Nephron (organoid): ENCODE measurements around the gene TEKT2.

ENCODE experiments used
- H3K27ac Mint-ChIP-seq, 3 experiments: 2 replicates each; pipeline ENCODE4 v1.8.0; 2020; ENCODE audit warnings: mixed read lengths in 3 of 3, mild to moderate bottlenecking in 2 of 3, moderate library complexity in 1 of 3
- H3K27me3 Mint-ChIP-seq: 2 replicates; pipeline ENCODE4 v1.8.0; 2021; ENCODE audit warnings: low read depth, mild to moderate bottlenecking, moderate library complexity, mixed read lengths
- H3K36me3 Mint-ChIP-seq: 2 replicates; pipeline ENCODE4 v1.8.0; 2020; ENCODE audit warnings: low read depth, mixed read lengths
- H3K4me1 Mint-ChIP-seq: 2 replicates; pipeline ENCODE4 v1.8.0; 2020; ENCODE audit warnings: mixed read lengths
- H3K4me3 Mint-ChIP-seq, 3 experiments: 2 replicates each; pipeline ENCODE4 v1.8.0; 2020; ENCODE audit warnings: mild to moderate bottlenecking in 3 of 3, mixed read lengths in 3 of 3, moderate library complexity in 2 of 3
- H3K9me3 Mint-ChIP-seq: 2 replicates; pipeline ENCODE4 v1.8.0; 2020; ENCODE audit warnings: mixed read lengths
- TF ChIP-seq, protein P1 (sequence below), 3 experiments: fragments of 200-600 bp; sonication (generic); IDR thresholded peaks; one replicate each; pipeline ENCODE4 v1.5.0; 2021; ENCODE audit warnings: antibody characterized with exemption in 3 of 3; ENCODE audit not compliant: unreplicated experiment in 3 of 3

TEKT2 gene

DNA sequence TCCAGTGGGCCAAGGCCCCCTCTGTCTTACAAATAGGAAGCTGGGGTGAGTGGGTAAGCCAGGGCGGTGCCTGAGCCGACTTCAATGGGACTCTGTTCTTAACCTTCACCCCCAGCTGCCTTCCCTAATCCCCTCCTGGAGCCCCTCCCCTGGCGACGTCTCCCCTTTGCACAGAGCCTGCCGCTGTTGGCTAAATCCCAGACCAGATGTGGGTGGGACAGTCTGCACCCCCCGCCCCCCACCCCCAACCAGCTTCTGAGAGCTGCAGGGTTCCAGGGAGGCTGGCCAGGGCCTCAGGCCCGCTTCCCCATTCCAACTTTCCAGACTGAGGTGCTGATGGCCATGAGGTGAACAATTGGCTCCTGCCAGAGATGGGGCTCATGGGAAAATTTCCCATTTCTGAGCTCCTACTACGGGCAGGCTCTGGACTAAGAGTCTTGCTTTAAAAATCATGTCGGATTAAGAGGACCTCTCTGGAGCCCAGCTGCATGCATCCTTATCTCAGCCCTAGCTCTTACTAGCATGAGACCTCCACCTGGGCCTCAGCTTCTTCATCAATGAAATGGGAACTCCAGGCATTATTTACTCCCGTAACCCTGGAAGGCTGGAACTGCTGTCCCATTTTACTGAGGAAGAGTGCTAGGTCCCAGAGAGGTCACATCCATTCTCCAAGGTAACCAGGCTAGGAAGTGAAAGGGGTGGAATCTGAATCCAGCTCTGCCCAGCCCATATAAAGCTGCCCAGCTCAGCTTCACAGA, 34.7 kb downstream of the TEKT2 start:
- H3K9me3 Mint-ChIP-seq, result no peaks in the 10 kb centered on the region
- H3K27me3 Mint-ChIP-seq, result peaks cover 20% of the 10 kb centered on the region
- peaks cover 44% of the 10 kb centered on the region for H3K4me1 Mint-ChIP-seq
- H3K4me3 Mint-ChIP-seq, result no peak overlapping the region
- no peaks in the 10 kb centered on the region for H3K36me3 Mint-ChIP-seq
- TF ChIP-seq, protein P1, sequence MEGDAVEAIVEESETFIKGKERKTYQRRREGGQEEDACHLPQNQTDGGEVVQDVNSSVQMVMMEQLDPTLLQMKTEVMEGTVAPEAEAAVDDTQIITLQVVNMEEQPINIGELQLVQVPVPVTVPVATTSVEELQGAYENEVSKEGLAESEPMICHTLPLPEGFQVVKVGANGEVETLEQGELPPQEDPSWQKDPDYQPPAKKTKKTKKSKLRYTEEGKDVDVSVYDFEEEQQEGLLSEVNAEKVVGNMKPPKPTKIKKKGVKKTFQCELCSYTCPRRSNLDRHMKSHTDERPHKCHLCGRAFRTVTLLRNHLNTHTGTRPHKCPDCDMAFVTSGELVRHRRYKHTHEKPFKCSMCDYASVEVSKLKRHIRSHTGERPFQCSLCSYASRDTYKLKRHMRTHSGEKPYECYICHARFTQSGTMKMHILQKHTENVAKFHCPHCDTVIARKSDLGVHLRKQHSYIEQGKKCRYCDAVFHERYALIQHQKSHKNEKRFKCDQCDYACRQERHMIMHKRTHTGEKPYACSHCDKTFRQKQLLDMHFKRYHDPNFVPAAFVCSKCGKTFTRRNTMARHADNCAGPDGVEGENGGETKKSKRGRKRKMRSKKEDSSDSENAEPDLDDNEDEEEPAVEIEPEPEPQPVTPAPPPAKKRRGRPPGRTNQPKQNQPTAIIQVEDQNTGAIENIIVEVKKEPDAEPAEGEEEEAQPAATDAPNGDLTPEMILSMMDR (IDR thresholded peaks at IDR 0.05; ENCODE audit: unreplicated experiment in 3 of 3), result no peak
- H3K27ac Mint-ChIP-seq, result no peak overlapping the region

DNA sequence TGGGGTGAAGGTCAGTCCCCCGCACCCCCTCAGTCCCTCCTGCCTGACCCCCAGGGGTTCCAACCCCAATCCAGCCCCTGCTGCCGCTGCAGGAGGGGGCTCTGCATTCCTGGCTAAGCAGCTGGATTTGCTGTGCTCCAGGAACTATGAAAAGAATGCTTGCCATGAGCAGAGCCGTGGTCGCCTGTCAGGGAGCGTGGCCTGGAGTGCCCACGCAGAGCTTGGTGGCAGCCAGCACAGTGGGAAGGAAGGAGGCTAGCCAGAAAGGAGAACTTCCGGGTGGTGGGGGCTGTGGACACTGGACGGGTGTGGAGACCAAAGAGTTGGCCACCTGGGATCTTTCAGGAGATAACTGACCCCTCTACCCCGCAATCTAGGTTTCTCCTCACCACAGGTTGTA, 35.6 kb downstream of the TEKT2 start:
- TF ChIP-seq, protein P1 (IDR thresholded peaks at IDR 0.05; ENCODE audit: unreplicated experiment in 3 of 3), result no peak
- no peaks in the 10 kb centered on the region for H3K9me3 Mint-ChIP-seq
- H3K27ac Mint-ChIP-seq, result peak overlapping the region in 1 of 3 experiments; percentile 72
- H3K27me3 Mint-ChIP-seq, result peaks cover 27% of the 10 kb centered on the region
- H3K4me3 Mint-ChIP-seq, result peak overlapping the region in 1 of 3 experiments; percentile 48
- peaks cover 52% of the 10 kb centered on the region for H3K4me1 Mint-ChIP-seq
- no peaks in the 10 kb centered on the region for H3K36me3 Mint-ChIP-seq

DNA sequence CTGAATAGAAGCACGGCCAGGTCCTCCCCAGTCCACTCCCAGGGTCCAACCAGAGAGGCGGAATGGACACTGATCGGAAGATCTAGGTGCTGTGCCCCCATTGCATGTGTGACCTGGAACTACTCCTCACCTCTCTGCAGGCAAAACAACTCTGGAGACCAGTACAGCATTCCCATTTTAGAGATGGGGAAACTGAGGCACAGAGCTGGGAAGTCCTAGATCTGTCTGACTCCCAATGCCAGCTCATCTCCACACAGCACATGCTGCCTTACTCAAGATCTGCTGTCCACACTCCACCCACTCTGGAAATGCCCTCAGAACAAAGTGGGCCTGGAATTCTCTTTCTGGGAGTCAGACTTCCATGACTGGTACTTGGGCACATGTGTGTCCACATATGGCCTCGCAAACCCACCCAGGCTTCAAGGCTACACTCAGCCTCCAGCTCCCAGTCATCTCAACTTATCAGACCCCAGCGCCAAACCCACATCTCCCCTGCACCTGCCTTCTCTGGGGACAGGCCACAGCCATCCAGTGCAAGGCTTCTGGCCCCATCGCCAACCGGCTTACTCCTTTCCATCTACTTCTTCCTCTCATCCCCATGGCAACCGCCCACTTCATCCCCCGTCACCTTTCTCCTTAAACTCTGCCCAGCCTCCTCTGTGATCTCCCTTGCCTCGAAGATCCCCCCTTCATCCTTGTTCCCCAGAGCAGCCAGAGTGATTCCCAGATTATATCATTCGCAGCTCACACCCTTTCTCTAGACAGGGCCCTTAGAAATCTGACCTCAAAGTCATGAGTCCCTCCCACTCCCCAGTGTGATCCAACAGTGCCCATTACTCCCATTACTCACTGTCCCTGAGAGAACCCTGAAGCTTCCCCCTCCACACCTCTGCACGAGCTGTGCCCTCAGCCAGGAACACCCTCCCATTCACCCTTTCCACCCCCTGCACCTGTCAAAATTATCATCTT, 38.5 kb downstream of the TEKT2 start:
- Mint-ChIP-seq H3K9me3 (no peaks in the 10 kb centered on the region), H3K4me3 (peak overlapping the region in 2 of 3 experiments; percentile 4 to 8), H3K36me3 (no peaks in the 10 kb centered on the region), H3K4me1 (peaks cover 55% of the 10 kb centered on the region), H3K27me3 (peaks cover 33% of the 10 kb centered on the region), H3K27ac (peak overlapping the region in 2 of 3 experiments; percentile 31 to 74)
- TF ChIP-seq, protein P1 (IDR thresholded peaks at IDR 0.05; ENCODE audit: unreplicated experiment in 3 of 3), result no peak

DNA sequence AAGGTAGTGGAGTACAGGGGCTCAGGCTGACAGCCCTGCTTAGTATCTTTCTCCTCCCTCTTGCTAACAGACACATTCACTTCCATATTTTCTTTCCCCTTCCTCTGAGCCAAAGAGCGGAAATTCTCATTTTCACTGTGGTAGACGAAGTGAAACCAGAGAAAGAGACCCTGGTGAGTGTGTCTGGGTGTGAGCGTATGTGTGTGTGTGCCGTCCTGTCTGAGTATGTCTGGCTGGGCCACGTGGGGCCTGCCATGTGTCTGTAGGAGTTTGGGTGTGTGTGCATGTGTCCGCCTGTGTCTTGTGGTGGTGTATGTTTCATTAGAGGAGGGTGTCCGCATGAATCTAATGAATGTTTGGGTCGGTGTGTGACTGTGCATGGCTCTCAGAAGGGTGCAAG, 39.5 kb downstream of the TEKT2 start:
- Mint-ChIP-seq H3K27ac (peak overlapping the region; percentile 74 to 89 (median 75)), H3K4me1 (peaks cover 58% of the 10 kb centered on the region), H3K4me3 (peak overlapping the region; percentile 49 to 65 (median 54)), H3K36me3 (no peaks in the 10 kb centered on the region), H3K9me3 (no peaks in the 10 kb centered on the region), H3K27me3 (peaks cover 37% of the 10 kb centered on the region)
- TF ChIP-seq, protein P1 (IDR thresholded peaks at IDR 0.05; ENCODE audit: unreplicated experiment in 3 of 3), result no peak

DNA sequence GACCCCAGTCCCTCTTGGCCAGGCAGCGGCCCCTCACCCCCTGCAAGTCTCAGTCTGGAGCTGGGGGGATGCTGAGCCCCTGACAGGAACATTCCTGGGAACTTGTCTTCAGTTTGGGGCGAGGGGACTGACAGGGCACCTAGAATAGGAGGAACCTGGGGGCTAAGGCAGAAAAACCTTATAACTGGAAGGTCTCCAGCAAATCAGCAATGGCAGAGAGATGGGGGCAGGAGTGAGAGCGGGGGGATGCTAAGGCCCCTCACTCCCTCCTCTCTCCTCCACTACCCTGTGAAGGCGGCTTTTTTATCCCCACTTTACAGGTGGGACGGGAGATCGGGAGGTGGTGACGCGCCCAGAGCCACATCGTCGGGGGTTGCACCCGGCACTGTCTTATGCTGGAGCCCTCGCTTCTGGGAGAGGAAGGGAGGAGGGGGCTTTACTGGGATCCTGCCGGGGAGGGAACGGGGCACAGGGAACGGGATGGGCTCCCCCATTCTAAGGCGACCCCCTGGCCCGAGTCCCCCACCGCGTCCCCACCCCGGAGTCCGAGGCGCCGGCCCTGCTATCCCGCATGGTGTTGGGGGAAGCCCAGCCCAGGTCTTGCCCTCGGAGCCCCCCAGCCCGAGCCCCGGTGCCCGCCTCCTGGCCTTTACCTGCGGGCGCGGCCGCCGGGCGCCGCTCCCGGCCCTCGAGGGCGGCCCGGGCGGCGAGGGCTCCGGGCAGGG, 40.7 kb downstream of the TEKT2 start:
- H3K36me3 Mint-ChIP-seq, result no peaks in the 10 kb centered on the region
- H3K4me3 Mint-ChIP-seq, result peak overlapping the region; percentile 74 to 75 (median 74)
- peaks cover 46% of the 10 kb centered on the region for H3K27me3 Mint-ChIP-seq
- H3K27ac Mint-ChIP-seq, result peak overlapping the region in 2 of 3 experiments; percentile 64 to 84
- TF ChIP-seq, protein P1 (IDR thresholded peaks at IDR 0.05; ENCODE audit: unreplicated experiment in 3 of 3), result no peak
- H3K9me3 Mint-ChIP-seq, result no peaks in the 10 kb centered on the region
- peaks cover 50% of the 10 kb centered on the region for H3K4me1 Mint-ChIP-seq
